ENCODE measurements around the gene COL5A1. TPM values are rescaled to one million over a fixed set of nuclear protein-coding genes. Genes with fewer than 3 reads are reported as not detected.

COL5A1 gene
- total and polyA plus RNA-seq, 2 experiments from 2014 or later, result 2.5 to 13.1 TPM

GRCh38 chr9:134601764-134602163, 39.8 kb upstream of the COL5A1 start:
- no peaks in the 10 kb centered on the region for H3K4me1 Mint-ChIP-seq
- H4K20me1 ChIP-seq (replicated peaks; ENCODE audit: insufficient read depth), result no peaks in the 10 kb centered on the region
- H3K4me2 ChIP-seq, result no peak overlapping the region
- no peaks in the 10 kb centered on the region for H3K9me3 Mint-ChIP-seq
- no peak overlapping the region for H3K27ac Mint-ChIP-seq
- no peak overlapping the region for H2AFZ ChIP-seq
- no peaks in the 10 kb centered on the region for H3K36me3 Mint-ChIP-seq (ENCODE audit: low read depth)
- no peak for TF ChIP-seq EZH2phosphoT487 (IDR thresholded peaks at IDR 0.05; ENCODE audit: unreplicated experiment)
- no peak for TF ChIP-seq STAT1 (IDR thresholded peaks at IDR 0.05; ENCODE audit: unreplicated experiment)
- no peak for TF ChIP-seq ZNF331 (CRISPR knock-in tag; IDR thresholded peaks at IDR 0.05; ENCODE audit: low read depth)
- no peak for TF ChIP-seq JUNB (IDR thresholded peaks at IDR 0.05; ENCODE audit: unreplicated experiment)
- TF ChIP-seq REST (IDR thresholded peaks at IDR 0.05; ENCODE audit: unreplicated experiment), result no peak
- TF ChIP-seq ETS1 (IDR thresholded peaks at IDR 0.05), result no peak
- no peak for TF ChIP-seq ZNF462 (CRISPR knock-in tag; IDR thresholded peaks at IDR 0.05)
- TF ChIP-seq CTCF (conservative IDR thresholded peaks at IDR 0.05; ENCODE audit: low read depth in 2 of 2), result no peak
- no peak for TF ChIP-seq EZH2 (IDR thresholded peaks at IDR 0.05; ENCODE audit: low read depth, unreplicated experiment)
- TF ChIP-seq NANOG (IDR thresholded peaks at IDR 0.05; ENCODE audit: borderline replicate concordance), result no peak
- no peak for TF ChIP-seq ZNF114 (CRISPR knock-in tag; IDR thresholded peaks at IDR 0.05)
- no peak for TF ChIP-seq POLR2AphosphoS5 (IDR thresholded peaks at IDR 0.05; ENCODE audit: low read depth)
- no peak for TF ChIP-seq CREB1 (CRISPR knock-in tag; IDR thresholded peaks at IDR 0.05; ENCODE audit: low read depth)
- H3K4me3 Mint-ChIP-seq, result no peak overlapping the region
- DNase-seq (ENCODE audit: low spot score), result no peak
- H3K27me3 ChIP-seq (ENCODE audit: insufficient read depth), result no peaks in the 10 kb centered on the region
- no peaks in the 10 kb centered on the region for H3K4me1 ChIP-seq (ENCODE audit: insufficient read depth)
- ATAC-seq, result no peak
- H3K79me2 ChIP-seq (replicated peaks; ENCODE audit: insufficient read depth), result no peaks in the 10 kb centered on the region
- no peak overlapping the region for H3K4me3 ChIP-seq
- no peaks in the 10 kb centered on the region for H3K27me3 Mint-ChIP-seq (ENCODE audit: insufficient read depth, low read depth, poor library complexity)
- H3K27ac ChIP-seq (ENCODE audit: low read depth), result no peak overlapping the region
- 0 out of 2 replicates have a peak, but pooled peaks cover 4% of the 10 kb centered on the region for H3F3A ChIP-seq (replicated peaks; ENCODE audit: low read depth)
- H3K9me2 ChIP-seq (ENCODE audit: insufficient read depth), result peaks cover 3% of the 10 kb centered on the region; the same call in 1 of the 2 replicates
- no peaks in the 10 kb centered on the region for H3K36me3 ChIP-seq (ENCODE audit: insufficient read depth)

Measured in GM23338 (cell line).